ENCODE results near the gene TREML2. TPM values are rescaled to one million over a fixed set of nuclear protein-coding genes. Genes with fewer than 3 reads are reported as not detected.

The TREML2 gene
- total and polyA plus RNA-seq, 2 of the 13 experiments (the other 11 are each of a cell fraction or from before 2014, with no cell fraction given): not detected

DNA sequence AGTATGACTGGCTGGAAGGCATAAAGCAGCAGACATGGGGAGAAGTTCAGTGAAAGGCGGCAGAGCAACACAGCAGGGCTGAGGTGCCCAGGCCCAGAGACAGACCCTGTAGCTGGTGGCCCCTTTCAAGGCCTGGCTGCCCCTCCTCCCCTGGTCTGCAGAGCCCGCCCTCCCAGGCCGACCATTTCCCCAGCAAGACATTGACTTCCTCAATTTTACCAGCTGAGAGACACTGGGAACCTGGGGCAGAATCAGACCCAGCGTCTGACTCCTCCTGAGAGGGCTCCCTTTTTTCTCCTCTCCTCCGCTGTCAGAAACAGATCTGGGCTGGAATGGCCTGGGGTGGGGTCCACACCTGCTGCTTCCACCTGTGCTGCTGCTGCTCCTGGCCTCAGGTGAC is 27.1 kb upstream of the TREML2 start, which contains the start of gene TREML4:
Gene TREML4, plus strand, starts transcription at position 254 of the 400 bp plus-strand sequence. Its CDS starts 79 bp downstream, at position 333.
- FAIRE-seq (no peak), ATAC-seq (no peak), DNase-seq (ENCODE audit: low spot score) (no peak)
- H3K79me2 ChIP-seq (ENCODE audit: insufficient read depth, low read length): no peaks in the 10 kb centered on the region
- H3K36me3 ChIP-seq (replicated peaks in 1 of 2; ENCODE audit: control insufficient read depth in 1 of 2, insufficient read depth in 2 of 2, low read length in 2 of 2): no peaks in the 10 kb centered on the region
- no peak within 1 kb of the TSS for H3K9ac ChIP-seq (ENCODE audit: insufficient read depth, low read depth, low read length)
- no peaks in the 10 kb centered on the region for H3K9me3 ChIP-seq (ENCODE audit: low read length)
- WGBS (ENCODE audit: low lambda C conversion rate): 2% methylated on average over 5 of the region's 5 CpGs
- H3K27me3 ChIP-seq (ENCODE audit: control insufficient read depth in 1 of 2, insufficient read depth in 2 of 2, low read length in 2 of 2): peaks cover 0 to 20% of the 10 kb centered on the region in 2 experiments; a peak in 2 of 5 replicates
- H3K4me1 ChIP-seq (ENCODE audit: insufficient read depth, low read length): no peaks in the 10 kb centered on the region
- TF ChIP-seq TARDBP (CRISPR knock-in tag; IDR thresholded peaks at IDR 0.05) (no peak), ZNF598 (CRISPR knock-in tag; IDR thresholded peaks at IDR 0.05; ENCODE audit: borderline replicate concordance) (no peak), NFE2L2 (IDR thresholded peaks at IDR 0.05; ENCODE audit: low read length) (no peak), KAT8 (CRISPR knock-in tag; IDR thresholded peaks at IDR 0.05) (no peak), SP4 (CRISPR knock-in tag; IDR thresholded peaks at IDR 0.05) (no peak), ZNF614 (CRISPR knock-in tag; IDR thresholded peaks at IDR 0.05; ENCODE audit: borderline replicate concordance) (no peak), GLI4 (CRISPR knock-in tag; IDR thresholded peaks at IDR 0.05; ENCODE audit: borderline replicate concordance) (no peak)
- TF ChIP-seq, protein P1, sequence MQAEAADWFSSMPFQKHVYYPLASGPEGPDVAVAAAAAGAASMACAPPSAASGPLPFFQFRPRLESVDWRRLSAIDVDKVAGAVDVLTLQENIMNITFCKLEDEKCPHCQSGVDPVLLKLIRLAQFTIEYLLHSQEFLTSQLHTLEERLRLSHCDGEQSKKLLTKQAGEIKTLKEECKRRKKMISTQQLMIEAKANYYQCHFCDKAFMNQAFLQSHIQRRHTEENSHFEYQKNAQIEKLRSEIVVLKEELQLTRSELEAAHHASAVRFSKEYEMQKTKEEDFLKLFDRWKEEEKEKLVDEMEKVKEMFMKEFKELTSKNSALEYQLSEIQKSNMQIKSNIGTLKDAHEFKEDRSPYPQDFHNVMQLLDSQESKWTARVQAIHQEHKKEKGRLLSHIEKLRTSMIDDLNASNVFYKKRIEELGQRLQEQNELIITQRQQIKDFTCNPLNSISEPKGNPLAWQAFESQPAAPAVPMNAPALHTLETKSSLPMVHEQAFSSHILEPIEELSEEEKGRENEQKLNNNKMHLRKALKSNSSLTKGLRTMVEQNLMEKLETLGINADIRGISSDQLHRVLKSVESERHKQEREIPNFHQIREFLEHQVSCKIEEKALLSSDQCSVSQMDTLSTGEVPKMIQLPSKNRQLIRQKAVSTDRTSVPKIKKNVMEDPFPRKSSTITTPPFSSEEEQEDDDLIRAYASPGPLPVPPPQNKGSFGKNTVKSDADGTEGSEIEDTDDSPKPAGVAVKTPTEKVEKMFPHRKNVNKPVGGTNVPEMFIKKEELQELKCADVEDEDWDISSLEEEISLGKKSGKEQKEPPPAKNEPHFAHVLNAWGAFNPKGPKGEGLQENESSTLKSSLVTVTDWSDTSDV (CRISPR knock-in tag; IDR thresholded peaks at IDR 0.05): no peak
- TF ChIP-seq, protein P2, sequence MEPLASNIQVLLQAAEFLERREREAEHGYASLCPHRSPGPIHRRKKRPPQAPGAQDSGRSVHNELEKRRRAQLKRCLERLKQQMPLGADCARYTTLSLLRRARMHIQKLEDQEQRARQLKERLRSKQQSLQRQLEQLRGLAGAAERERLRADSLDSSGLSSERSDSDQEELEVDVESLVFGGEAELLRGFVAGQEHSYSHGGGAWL (CRISPR knock-in tag; IDR thresholded peaks at IDR 0.05): no peak
- in situ Hi-C loops (cut with HindIII; ENCODE audit: extremely low pct_ligation_motif_present, low pct_unique_long_range_greater_than_20kb): no loop called here
- no peak within 1 kb of the TSS for H3K27ac ChIP-seq (ENCODE audit: extremely low read length, insufficient read depth, low read length)
- ChIA-PET CTCF (ENCODE audit: low intra/inter-chr PET ratio, low total read pairs) (no interaction called here), POLR2A (no interaction called here)
- no peak within 1 kb of the TSS for H3K4me3 ChIP-seq (replicated peaks in 1 of 3; ENCODE audit: insufficient read depth in 1 of 3, low read depth in 2 of 3, low read length in 3 of 3)
- no peaks in the 10 kb centered on the region for H4K20me1 ChIP-seq (ENCODE audit: insufficient read depth, low read length)
- H2AFZ ChIP-seq (ENCODE audit: low read length): no peak within 1 kb of the TSS
- BruUV-seq (replicated peaks): no TSS peak
- intact Hi-C loops (cut with micrococcal nuclease; ENCODE audit: unreplicated experiment): no loop called here
- no peak within 1 kb of the TSS for H3K4me2 ChIP-seq (ENCODE audit: low read depth, low read length)
